Gastroesophageal sphincter (tissue), 4 donors: ENCODE results near the gene MOCS3. TPM values are rescaled to one million over a fixed set of nuclear protein-coding genes. Genes with fewer than 3 reads are reported as not detected.

ENCODE experiments used
- ATAC-seq: fragments of 150-250 bp; one replicate; pipeline ENCODE4 v1.9.1; 2016; ENCODE audit warnings: mild to moderate bottlenecking, moderate library complexity
- H3K27ac ChIP-seq, 4 donors: fragments of 200-600 bp; sonication (generic) in 3 of 4; 1 replicate in 3 of 4; 2 replicates in 1 of 4; pipeline ENCODE4 v1.5.1; 2016 to 2019
- H3K27me3 ChIP-seq: fragments of 200-600 bp; sonication (generic); one replicate; pipeline ENCODE4 v1.5.1; 2019
- H3K36me3 ChIP-seq, 2 donors: fragments of 200-600 bp; sonication (generic); one replicate each; pipeline ENCODE4 v1.5.1; 2019; ENCODE audit warnings: control low read depth in 1 of 2
- H3K4me1 ChIP-seq, 3 donors: fragments of 200-600 bp; sonication (generic); 1 replicate in 2 of 3; 2 replicates in 1 of 3; pipeline ENCODE4 v1.5.1; 2016 to 2019; ENCODE audit warnings: control low read depth in 2 of 3
- H3K4me3 ChIP-seq, 2 donors: fragments of 200-600 bp; sonication (generic); one replicate each; pipeline ENCODE4 v1.5.1; 2019; ENCODE audit warnings: mild to moderate bottlenecking in 1 of 2, moderate library complexity in 1 of 2
- H3K9me3 ChIP-seq, 3 donors: fragments of 200-600 bp; sonication (generic); one replicate each; pipeline ENCODE4 v1.5.1; 2017 to 2019; ENCODE audit warnings: control low read depth in 2 of 3
- EP300 ChIP-seq: sonication (generic); formaldehyde crosslinking; IDR thresholded peaks from one replicate; pipeline ENCODE4 v1.6.1; 2017; ENCODE audit warnings: antibody characterized with exemption, mild to moderate bottlenecking
- POLR2A ChIP-seq, 2 donors: fragments of 450-650 bp; IDR thresholded peaks; one replicate each; pipeline ENCODE4 v1.6.1; 2017; ENCODE audit warnings: antibody characterized with exemption in 2 of 2, mild to moderate bottlenecking in 2 of 2, moderate library complexity in 1 of 2
- POLR2AphosphoS5 ChIP-seq: sonication (generic); formaldehyde crosslinking; IDR thresholded peaks from one replicate; pipeline ENCODE4 v1.6.1; 2017; ENCODE audit warnings: antibody characterized with exemption
- WGBS, 2 donors: methylation state at CpG; one replicate each; pipeline ENCODE4 v1.1.5; 2018; ENCODE audit warnings: low coverage in 1 of 2; 5-methylcytosine and 5-hydroxymethylcytosine counted together
- total RNA-seq, 4 donors: library from RNA; depleted of rRNA; stranded (reverse); fragments of >200 nt; gene quantifications; one replicate each; pipeline ENCODE4 v1.1.0, GENCODE V29; 2016
- TF ChIP-seq, protein P1 (sequence below), 4 experiments: fragments of 200-600 bp in 2 of 4; fragments of 450-650 bp in 2 of 4; sonication (generic) in 1 of 4; IDR thresholded peaks; one replicate each; pipeline ENCODE4 v1.5.1; 2017 to 2019; ENCODE audit warnings: antibody characterized with exemption in 4 of 4, mild to moderate bottlenecking in 2 of 4, moderate library complexity in 2 of 4

MOCS3 gene
- total RNA-seq, 4 donors from 2014 or later: 4.2 to 6.1 (median 5.4) TPM

DNA sequence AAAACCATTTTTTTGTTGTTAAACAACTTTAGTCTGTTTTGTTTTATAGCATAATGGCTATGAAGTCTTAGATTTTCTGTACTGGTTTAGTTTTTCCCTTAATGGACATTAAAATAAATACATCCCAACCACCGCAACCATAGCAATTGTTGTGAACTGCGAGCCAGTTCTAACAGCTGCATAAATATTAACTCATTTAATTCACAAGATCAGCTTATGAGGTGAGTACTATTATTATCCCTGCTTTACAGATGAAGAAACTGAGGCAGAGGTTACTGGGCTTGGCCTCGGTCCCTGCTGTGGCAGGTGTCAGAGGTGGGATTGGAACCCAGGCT is 23.1 kb downstream of the MOCS3 start:
- no peak for ATAC-seq
- Histone ChIP-seq H3K27ac (no peak overlapping the region), H3K36me3 (no peaks in the 10 kb centered on the region), H3K4me3 (no peak overlapping the region), H3K27me3 (peaks cover 93% of the 10 kb centered on the region), H3K9me3 (no peaks in the 10 kb centered on the region), H3K4me1 (peaks cover 0 to 8% (median 0%) of the 10 kb centered on the region in 3 donors)
- WGBS, 2 donors: 78 to 100% methylated on average over 1 to 3 of the region's 3 CpGs
- no peak for TF ChIP-seq POLR2A (IDR thresholded peaks at IDR 0.05)
- no peak for TF ChIP-seq EP300
- TF ChIP-seq POLR2AphosphoS5: no peak
- TF ChIP-seq, protein P1, sequence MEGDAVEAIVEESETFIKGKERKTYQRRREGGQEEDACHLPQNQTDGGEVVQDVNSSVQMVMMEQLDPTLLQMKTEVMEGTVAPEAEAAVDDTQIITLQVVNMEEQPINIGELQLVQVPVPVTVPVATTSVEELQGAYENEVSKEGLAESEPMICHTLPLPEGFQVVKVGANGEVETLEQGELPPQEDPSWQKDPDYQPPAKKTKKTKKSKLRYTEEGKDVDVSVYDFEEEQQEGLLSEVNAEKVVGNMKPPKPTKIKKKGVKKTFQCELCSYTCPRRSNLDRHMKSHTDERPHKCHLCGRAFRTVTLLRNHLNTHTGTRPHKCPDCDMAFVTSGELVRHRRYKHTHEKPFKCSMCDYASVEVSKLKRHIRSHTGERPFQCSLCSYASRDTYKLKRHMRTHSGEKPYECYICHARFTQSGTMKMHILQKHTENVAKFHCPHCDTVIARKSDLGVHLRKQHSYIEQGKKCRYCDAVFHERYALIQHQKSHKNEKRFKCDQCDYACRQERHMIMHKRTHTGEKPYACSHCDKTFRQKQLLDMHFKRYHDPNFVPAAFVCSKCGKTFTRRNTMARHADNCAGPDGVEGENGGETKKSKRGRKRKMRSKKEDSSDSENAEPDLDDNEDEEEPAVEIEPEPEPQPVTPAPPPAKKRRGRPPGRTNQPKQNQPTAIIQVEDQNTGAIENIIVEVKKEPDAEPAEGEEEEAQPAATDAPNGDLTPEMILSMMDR (IDR thresholded peaks at IDR 0.05): no peak

DNA sequence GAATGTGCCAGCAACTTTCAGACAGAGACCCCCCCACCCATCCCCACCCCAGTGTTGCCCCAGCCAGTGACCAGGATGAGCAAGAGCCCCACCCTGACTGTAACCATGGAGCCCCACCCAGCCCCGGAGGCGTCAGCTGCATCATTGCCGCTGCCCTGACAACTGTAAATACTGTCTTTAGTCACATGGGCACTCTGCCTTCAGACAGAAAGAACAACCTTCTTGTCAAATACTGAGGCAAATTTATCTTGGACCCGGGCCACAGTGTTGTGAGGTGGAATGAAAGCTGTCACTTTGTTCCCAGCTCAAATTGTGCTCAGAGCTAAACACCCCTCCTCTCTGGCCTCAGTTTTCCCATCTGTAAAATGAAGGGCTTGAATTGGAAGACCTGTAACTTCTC is 23.7 kb downstream of the MOCS3 start:
- TF ChIP-seq POLR2AphosphoS5 (no peak), EP300 (no peak), POLR2A (IDR thresholded peaks at IDR 0.05) (no peak)
- TF ChIP-seq, protein P1 (IDR thresholded peaks at IDR 0.05): no peak
- ATAC-seq: no peak

GRCh38 chr20:50983321-50983720 is 24.7 kb downstream of the MOCS3 start:
- no peak for ATAC-seq
- peaks cover 0 to 14% (median 0%) of the 10 kb centered on the region in 3 donors for H3K4me1 ChIP-seq
- H3K4me3 ChIP-seq: no peak overlapping the region
- TF ChIP-seq POLR2AphosphoS5 (no peak), EP300 (no peak), POLR2A (IDR thresholded peaks at IDR 0.05) (no peak)
- TF ChIP-seq, protein P1 (IDR thresholded peaks at IDR 0.05): no peak
- no peaks in the 10 kb centered on the region for H3K36me3 ChIP-seq
- H3K27me3 ChIP-seq: peaks cover 77% of the 10 kb centered on the region
- H3K9me3 ChIP-seq: no peaks in the 10 kb centered on the region
- WGBS, 2 donors: 44 to 71% methylated on average over 2 of the region's 2 CpGs
- H3K27ac ChIP-seq: no peak overlapping the region

More for the DNA sequence above, 23.7 kb downstream of the MOCS3 start:
- peaks cover 0 to 8% (median 0%) of the 10 kb centered on the region in 3 donors for H3K4me1 ChIP-seq
- no peaks in the 10 kb centered on the region for H3K36me3 ChIP-seq
- 13 to 22% methylated on average over 3 to 4 of the region's 4 CpGs for WGBS, 2 donors
- H3K4me3 ChIP-seq: no peak overlapping the region
- peaks cover 87% of the 10 kb centered on the region for H3K27me3 ChIP-seq
- H3K27ac ChIP-seq: no peak overlapping the region
- no peaks in the 10 kb centered on the region for H3K9me3 ChIP-seq

GRCh38 chr20:50987493-50988210 is 29.0 kb downstream of the MOCS3 start:
- H3K36me3 ChIP-seq: no peaks in the 10 kb centered on the region
- TF ChIP-seq, protein P1 (IDR thresholded peaks at IDR 0.05): peak; percentile 88 to 96 (median 90)
- TF ChIP-seq EP300 (no peak), POLR2AphosphoS5 (no peak), POLR2A (IDR thresholded peaks at IDR 0.05) (no peak)
- 2 to 5% methylated on average over 4 to 8 of the region's 13 CpGs for WGBS, 2 donors
- H3K27ac ChIP-seq: no peak overlapping the region
- H3K4me1 ChIP-seq: peaks cover 0 to 7% (median 0%) of the 10 kb centered on the region in 3 donors
- peak; percentile 95 for ATAC-seq
- no peaks in the 10 kb centered on the region for H3K9me3 ChIP-seq
- no peak overlapping the region for H3K4me3 ChIP-seq
- H3K27me3 ChIP-seq: peaks cover 69% of the 10 kb centered on the region

DNA sequence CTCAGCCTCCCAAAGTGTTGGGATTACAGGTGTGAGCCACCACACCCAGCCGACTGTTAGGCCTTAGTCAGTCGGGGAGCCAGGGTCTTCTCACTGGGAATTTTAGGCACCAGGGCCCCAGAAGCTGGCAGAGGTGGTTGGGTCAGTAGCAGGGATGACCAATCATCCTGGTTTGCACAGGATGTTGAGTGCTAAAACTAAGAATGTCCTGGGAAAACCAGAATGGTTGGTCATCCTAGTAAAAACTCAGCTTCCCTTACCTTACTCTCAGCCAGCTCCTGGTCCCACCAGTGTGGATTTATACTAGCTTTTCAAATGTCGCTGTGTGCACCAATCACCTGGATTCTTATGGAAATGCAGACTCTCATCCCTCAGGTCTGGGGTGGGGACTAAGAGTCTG is 32.5 kb downstream of the MOCS3 start:
- H3K4me3 ChIP-seq: no peak overlapping the region
- no peak for ATAC-seq
- H3K4me1 ChIP-seq: peaks cover 0 to 7% (median 0%) of the 10 kb centered on the region in 3 donors
- TF ChIP-seq POLR2A (IDR thresholded peaks at IDR 0.05): no peak
- TF ChIP-seq, protein P1 (IDR thresholded peaks at IDR 0.05): no peak
- TF ChIP-seq EP300: no peak
- TF ChIP-seq POLR2AphosphoS5: no peak
- no peaks in the 10 kb centered on the region for H3K36me3 ChIP-seq
- H3K27ac ChIP-seq: no peak overlapping the region
- H3K27me3 ChIP-seq: peaks cover 45% of the 10 kb centered on the region
- WGBS, 2 donors: 100% methylated on average over 1 of the region's 3 CpGs; no CpG with 5 or more reads in 1 of the 2 donors
- no peaks in the 10 kb centered on the region for H3K9me3 ChIP-seq
